Subcutaneous adipose tissue (tissue), 4 donors: ENCODE measurements around the gene DNM3. TPM values are rescaled to one million over a fixed set of nuclear protein-coding genes. Genes with fewer than 3 reads are reported as not detected.

Experiments used
- total RNA-seq, 4 donors: library from RNA; depleted of rRNA; stranded (reverse); fragments of >200 nt; gene quantifications; one replicate each; pipeline ENCODE4 v1.1.0, GENCODE V29; 2016
- TF ChIP-seq, protein P1 (sequence below): fragments of 450-650 bp; IDR thresholded peaks from one replicate; pipeline ENCODE4 v1.5.1; 2016; ENCODE audit warnings: low read depth, mild to moderate bottlenecking, control low read depth, antibody characterized with exemption, moderate library complexity

The DNM3 gene
- total RNA-seq, 4 donors from 2014 or later, result 4.1 to 8.8 (median 7.6) TPM

DNA sequence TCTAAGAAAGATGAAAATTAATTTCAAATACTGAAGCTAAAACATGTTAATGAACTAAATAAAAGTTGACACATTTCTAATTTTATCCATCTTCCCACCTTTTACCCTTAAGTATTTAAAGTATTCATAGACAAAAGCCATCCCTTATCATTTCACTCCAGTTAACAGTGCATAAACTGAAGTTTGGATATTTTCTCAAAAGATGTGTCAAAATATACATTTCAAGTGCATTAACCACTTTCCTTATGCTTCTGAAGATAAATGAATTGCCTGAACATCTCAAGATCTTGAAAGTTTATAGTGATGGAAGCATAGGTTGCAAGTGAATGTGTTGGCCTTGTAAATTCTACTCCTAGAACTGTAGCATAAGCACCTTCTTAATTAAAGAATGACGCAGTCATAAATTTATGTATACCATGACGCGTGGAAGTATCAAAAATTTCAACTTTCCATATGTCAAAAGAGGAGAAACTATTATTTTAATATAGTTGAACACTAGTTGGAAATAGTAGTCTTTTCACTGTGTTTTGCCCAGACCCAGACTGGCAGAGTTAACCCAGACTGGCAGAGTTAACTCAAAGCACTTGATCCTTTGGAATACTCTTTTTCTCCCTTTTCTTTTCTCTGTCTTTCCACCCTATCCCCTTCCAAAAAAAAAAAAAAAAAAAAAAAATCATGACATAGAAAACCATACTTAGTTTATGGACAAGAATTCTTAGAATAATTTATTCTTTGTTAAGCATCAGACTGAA, 296.6 kb downstream of the DNM3 start:
- TF ChIP-seq, protein P1, sequence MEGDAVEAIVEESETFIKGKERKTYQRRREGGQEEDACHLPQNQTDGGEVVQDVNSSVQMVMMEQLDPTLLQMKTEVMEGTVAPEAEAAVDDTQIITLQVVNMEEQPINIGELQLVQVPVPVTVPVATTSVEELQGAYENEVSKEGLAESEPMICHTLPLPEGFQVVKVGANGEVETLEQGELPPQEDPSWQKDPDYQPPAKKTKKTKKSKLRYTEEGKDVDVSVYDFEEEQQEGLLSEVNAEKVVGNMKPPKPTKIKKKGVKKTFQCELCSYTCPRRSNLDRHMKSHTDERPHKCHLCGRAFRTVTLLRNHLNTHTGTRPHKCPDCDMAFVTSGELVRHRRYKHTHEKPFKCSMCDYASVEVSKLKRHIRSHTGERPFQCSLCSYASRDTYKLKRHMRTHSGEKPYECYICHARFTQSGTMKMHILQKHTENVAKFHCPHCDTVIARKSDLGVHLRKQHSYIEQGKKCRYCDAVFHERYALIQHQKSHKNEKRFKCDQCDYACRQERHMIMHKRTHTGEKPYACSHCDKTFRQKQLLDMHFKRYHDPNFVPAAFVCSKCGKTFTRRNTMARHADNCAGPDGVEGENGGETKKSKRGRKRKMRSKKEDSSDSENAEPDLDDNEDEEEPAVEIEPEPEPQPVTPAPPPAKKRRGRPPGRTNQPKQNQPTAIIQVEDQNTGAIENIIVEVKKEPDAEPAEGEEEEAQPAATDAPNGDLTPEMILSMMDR, result no peak

DNA sequence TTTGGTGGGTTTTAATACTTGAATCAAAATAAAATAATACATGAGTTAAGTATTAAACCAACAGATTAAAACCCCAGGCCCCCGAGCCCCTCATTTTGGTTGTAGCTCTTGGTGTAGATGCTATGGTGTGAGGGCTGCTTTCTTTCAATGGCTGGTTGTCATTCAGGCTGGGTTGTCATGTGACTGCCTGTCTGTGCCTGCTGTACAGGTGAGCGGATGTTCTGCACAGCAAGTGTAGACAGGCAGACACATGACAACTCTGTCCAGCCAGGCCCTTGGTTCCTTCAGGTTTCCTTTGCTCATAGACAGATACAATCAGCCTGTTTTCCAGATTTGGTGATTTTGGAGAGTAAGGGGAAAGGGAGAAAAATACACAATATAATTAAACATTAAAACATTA, 297.3 kb downstream of the DNM3 start:
- TF ChIP-seq, protein P1, result no peak

DNA sequence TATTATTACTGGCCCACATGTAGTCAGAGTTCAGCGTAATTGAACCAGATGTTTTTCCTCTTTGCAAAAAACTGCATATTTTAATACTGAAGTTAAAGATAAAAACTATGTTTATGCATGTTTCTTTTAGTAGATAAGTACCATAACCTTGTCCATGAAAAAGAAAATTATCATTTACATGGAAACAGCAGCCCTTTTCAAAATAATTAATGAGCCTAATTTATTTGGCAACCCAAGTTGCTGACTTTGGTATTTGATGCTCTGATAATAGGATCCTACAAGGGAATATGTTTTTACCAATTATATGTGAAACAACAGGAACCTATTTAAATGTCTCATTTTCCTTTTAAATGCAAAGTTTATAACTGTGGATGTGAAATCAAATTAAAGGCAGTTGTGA, 297.9 kb downstream of the DNM3 start:
- TF ChIP-seq, protein P1, result no peak

DNA sequence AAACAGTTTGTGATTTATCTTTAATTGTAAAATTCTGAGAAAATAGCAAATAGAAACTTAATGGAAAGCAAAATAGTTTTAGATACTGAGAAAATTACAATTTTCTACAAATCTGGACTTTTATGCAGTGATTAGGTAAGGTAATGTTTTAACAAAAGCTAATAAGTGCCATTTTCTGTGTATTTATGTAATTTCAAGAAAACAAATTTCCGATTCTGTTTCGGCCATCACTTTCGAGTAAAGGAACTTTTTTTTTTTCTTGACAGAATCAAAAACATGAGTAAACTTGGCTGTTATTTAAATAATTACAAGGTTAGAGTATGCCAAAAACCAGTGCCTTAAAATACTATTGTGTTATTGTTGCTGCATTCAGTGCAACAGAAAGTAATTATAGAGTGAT, 298.8 kb downstream of the DNM3 start:
- TF ChIP-seq, protein P1, result no peak

DNA sequence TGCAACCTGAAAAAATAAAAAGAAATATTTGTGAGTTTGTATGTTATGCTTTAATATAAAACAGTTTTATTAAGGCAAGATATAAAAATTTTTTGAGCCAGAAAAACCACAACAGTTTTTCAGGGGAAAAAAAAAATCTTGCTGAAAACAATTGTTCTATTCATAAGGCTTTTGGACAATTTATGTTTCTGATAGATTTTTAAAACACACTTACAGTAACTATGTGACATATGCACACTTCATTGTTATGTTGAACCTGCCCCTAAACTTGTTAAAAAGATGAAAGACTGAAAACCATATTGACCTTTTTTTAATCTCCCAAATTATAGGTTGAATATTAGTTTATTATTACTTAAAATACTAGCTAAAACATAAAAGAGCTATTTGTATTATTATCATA, 299.3 kb downstream of the DNM3 start:
- TF ChIP-seq, protein P1, result no peak

DNA sequence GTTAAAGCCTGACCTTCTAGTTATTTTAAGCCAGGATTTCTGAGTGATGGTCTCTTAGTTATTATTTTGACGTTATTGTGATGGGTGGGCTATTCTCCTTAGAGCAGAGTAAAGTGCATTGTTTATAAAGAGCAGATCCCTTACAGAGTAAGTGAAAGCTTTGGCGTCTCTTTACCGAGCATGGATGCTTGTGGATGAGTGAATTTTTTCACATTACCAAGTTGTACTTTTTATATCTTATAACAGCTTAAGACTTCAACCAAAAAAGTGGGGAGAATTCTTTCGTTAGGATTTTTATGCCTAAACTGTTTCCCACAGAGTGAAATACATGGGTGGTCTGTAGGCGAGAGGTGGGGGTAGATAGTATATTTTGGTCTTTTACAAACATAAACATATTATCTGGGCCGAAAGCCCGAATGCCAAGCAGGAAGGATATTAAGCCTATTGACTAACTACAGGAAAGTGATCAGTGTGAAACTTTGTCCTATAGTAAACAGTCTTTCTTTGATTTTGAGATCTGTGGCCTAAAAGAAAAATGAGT, 300.1 kb downstream of the DNM3 start:
- TF ChIP-seq, protein P1, result no peak

DNA sequence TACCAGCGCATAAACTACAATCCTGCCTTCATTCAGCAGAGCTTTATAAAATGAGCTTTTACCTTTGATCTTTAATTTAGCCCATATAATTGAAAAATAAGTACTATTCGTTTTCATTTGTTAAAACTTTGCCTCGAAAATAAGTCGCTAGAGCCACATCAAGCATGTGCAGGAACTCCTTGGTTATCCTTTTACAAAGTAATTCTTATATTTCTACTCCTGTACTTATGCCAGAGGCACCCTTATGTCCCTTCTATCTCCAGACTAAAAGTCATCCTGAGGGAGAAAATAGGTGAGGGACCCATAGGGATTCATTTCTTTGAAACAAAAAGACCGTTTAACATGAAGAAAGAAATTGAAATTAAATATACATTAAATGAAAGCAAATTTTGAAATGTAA, 301.0 kb downstream of the DNM3 start:
- TF ChIP-seq, protein P1, result no peak
